GM12892 (cell line): Measurements from ENCODE around the gene FRY.

Source experiments
- POLR2A ChIP-seq: IDR thresholded peaks from 2 replicates; pipeline ENCODE4 v1.6.1; 2011; ENCODE audit warnings: low read depth, low read length, control low read depth
- POLR2AphosphoS5 ChIP-seq: IDR thresholded peaks from 2 replicates; pipeline ENCODE4 v1.6.1; 2011; ENCODE audit warnings: low read depth, low read length, control low read depth
- TAF1 ChIP-seq: IDR thresholded peaks from 2 replicates; pipeline ENCODE4 v1.6.1; 2011; ENCODE audit warnings: low read depth, mild to moderate bottlenecking, control low read depth, low read length, borderline replicate concordance

GRCh38 chr13:32038343-32038742 is 6.8 kb downstream of the FRY start:
- no peak for TF ChIP-seq POLR2A
- TF ChIP-seq TAF1 = no peak
- TF ChIP-seq POLR2AphosphoS5 = no peak
